Mucosa of rectum (tissue), 2 donors: ENCODE measurements around the gene SLC9A2.
A peak's percentile ranks its signal among the peaks of the same experiment; 100 is the strongest.

ENCODE experiments used
- H3K27ac ChIP-seq, 2 donors: one replicate each; pipeline ENCODE4 v1.7.0; 2013; ENCODE audit warnings: inconsistent platforms in 2 of 2, low read depth in 2 of 2, low read length in 2 of 2
- H3K27me3 ChIP-seq, 2 donors: one replicate each; pipeline ENCODE4 v1.7.0; 2013; ENCODE audit warnings: low read length in 2 of 2; ENCODE audit not compliant: control insufficient read depth in 2 of 2, insufficient read depth in 2 of 2
- H3K36me3 ChIP-seq, 2 donors: one replicate each; pipeline ENCODE4 v1.7.0; 2013; ENCODE audit warnings: low read length in 2 of 2; ENCODE audit not compliant: control insufficient read depth in 2 of 2, insufficient read depth in 2 of 2
- H3K4me1 ChIP-seq, 2 donors: one replicate each; pipeline ENCODE4 v1.7.0; 2013; ENCODE audit warnings: low read length in 2 of 2, mild to moderate bottlenecking in 1 of 2; ENCODE audit not compliant: control insufficient read depth in 2 of 2, insufficient read depth in 2 of 2
- H3K4me3 ChIP-seq, 2 donors: one replicate each; pipeline ENCODE4 v1.7.0; 2013; ENCODE audit warnings: low read length in 2 of 2
- H3K9ac ChIP-seq, 2 donors: one replicate each; pipeline ENCODE4 v1.7.0; 2013; ENCODE audit warnings: low read length in 2 of 2, low read depth in 1 of 2, mild to moderate bottlenecking in 1 of 2
- H3K9me3 ChIP-seq, 2 donors: one replicate each; pipeline ENCODE4 v1.7.0; 2013; ENCODE audit warnings: low read length in 2 of 2; ENCODE audit not compliant: control insufficient read depth in 2 of 2
- donor health status: healthy.
- donor health status: Normal muscosa, but diverticular disease.

Gene SLC9A2

GRCh38 chr2:102619414-102620319 is at the start of gene SLC9A2:
Gene SLC9A2, plus strand, starts transcription at chr2:102619553. Its CDS starts 296 bp downstream, at chr2:102619849.
- Histone ChIP-seq H3K4me1 (peaks cover 8 to 32% of the 10 kb centered on the region in 2 donors), H3K9me3 (no peaks in the 10 kb centered on the region), H3K36me3 (no peaks in the 10 kb centered on the region), H3K9ac (peak within 1 kb of the TSS; percentile 80 to 91), H3K4me3 (peak within 1 kb of the TSS; percentile 77 to 82), H3K27ac (peak within 1 kb of the TSS; percentile 87 to 89), H3K27me3 (peaks cover 0 to 9% of the 10 kb centered on the region in 2 donors)

GRCh38 chr2:102575888-102576287 is 43.5 kb upstream of the SLC9A2 start:
- Histone ChIP-seq H3K4me1 (no peaks in the 10 kb centered on the region), H3K27ac (no peak overlapping the region), H3K9me3 (no peaks in the 10 kb centered on the region), H3K4me3 (no peak overlapping the region), H3K9ac (no peak overlapping the region), H3K27me3 (no peaks in the 10 kb centered on the region), H3K36me3 (no peaks in the 10 kb centered on the region)

GRCh38 chr2:102578376-102578775 is 41.0 kb upstream of the SLC9A2 start:
- no peaks in the 10 kb centered on the region for H3K4me1 ChIP-seq
- no peak overlapping the region for H3K9ac ChIP-seq
- no peaks in the 10 kb centered on the region for H3K36me3 ChIP-seq
- H3K4me3 ChIP-seq, result no peak overlapping the region
- no peak overlapping the region for H3K27ac ChIP-seq
- no peaks in the 10 kb centered on the region for H3K9me3 ChIP-seq
- no peaks in the 10 kb centered on the region for H3K27me3 ChIP-seq

GRCh38 chr2:102581911-102582310 is 37.4 kb upstream of the SLC9A2 start:
- peaks cover 5 to 7% of the 10 kb centered on the region in 2 donors for H3K4me1 ChIP-seq
- no peak overlapping the region for H3K4me3 ChIP-seq
- H3K27me3 ChIP-seq, result no peaks in the 10 kb centered on the region
- no peak overlapping the region for H3K27ac ChIP-seq
- no peak overlapping the region for H3K9ac ChIP-seq
- no peaks in the 10 kb centered on the region for H3K36me3 ChIP-seq
- no peaks in the 10 kb centered on the region for H3K9me3 ChIP-seq

GRCh38 chr2:102582845-102583244 is 36.5 kb upstream of the SLC9A2 start:
- no peak overlapping the region for H3K4me3 ChIP-seq
- no peaks in the 10 kb centered on the region for H3K9me3 ChIP-seq
- peaks cover 5 to 7% of the 10 kb centered on the region in 2 donors for H3K4me1 ChIP-seq
- no peaks in the 10 kb centered on the region for H3K36me3 ChIP-seq
- no peak overlapping the region for H3K27ac ChIP-seq
- H3K9ac ChIP-seq, result no peak overlapping the region
- no peaks in the 10 kb centered on the region for H3K27me3 ChIP-seq

GRCh38 chr2:102585847-102586404 is 33.4 kb upstream of the SLC9A2 start:
- H3K36me3 ChIP-seq, result no peaks in the 10 kb centered on the region
- H3K27me3 ChIP-seq, result no peaks in the 10 kb centered on the region
- H3K27ac ChIP-seq, result no peak overlapping the region
- no peak overlapping the region for H3K4me3 ChIP-seq
- no peaks in the 10 kb centered on the region for H3K9me3 ChIP-seq
- H3K4me1 ChIP-seq, result peaks cover 5 to 7% of the 10 kb centered on the region in 2 donors
- no peak overlapping the region for H3K9ac ChIP-seq

GRCh38 chr2:102588213-102588939 is 31.0 kb upstream of the SLC9A2 start:
- Histone ChIP-seq H3K9ac (no peak overlapping the region), H3K27me3 (no peaks in the 10 kb centered on the region), H3K4me3 (no peak overlapping the region), H3K4me1 (peaks cover 19 to 20% of the 10 kb centered on the region in 2 donors), H3K27ac (no peak overlapping the region), H3K36me3 (no peaks in the 10 kb centered on the region), H3K9me3 (no peaks in the 10 kb centered on the region)

- Histone ChIP-seq H3K27ac (no peak overlapping the region), H3K4me3 (no peak overlapping the region), H3K27me3 (no peaks in the 10 kb centered on the region), H3K36me3 (no peaks in the 10 kb centered on the region), H3K4me1 (peaks cover 24 to 29% of the 10 kb centered on the region in 2 donors), H3K9me3 (no peaks in the 10 kb centered on the region), H3K9ac (no peak overlapping the region)
Observed at GRCh38 chr2:102589444-102589843, 29.9 kb upstream of the SLC9A2 start.

- Histone ChIP-seq H3K4me1 (peaks cover 21 to 23% of the 10 kb centered on the region in 2 donors), H3K36me3 (no peaks in the 10 kb centered on the region), H3K9ac (no peak overlapping the region), H3K9me3 (no peaks in the 10 kb centered on the region), H3K27ac (peak overlapping the region; percentile 4 to 40), H3K27me3 (no peaks in the 10 kb centered on the region), H3K4me3 (no peak overlapping the region)
Observed at GRCh38 chr2:102591491-102592045, 27.8 kb upstream of the SLC9A2 start.
